Mucosa of descending colon (tissue), 3 donors: ENCODE measurements around the gene ABCA10. TPM values are rescaled to one million over a fixed set of nuclear protein-coding genes. Genes with fewer than 3 reads are reported as not detected.
A peak's percentile ranks its signal among the peaks of the same experiment; 100 is the strongest.

Experiments used
- ATAC-seq: fragments of 200-7000 bp; cut with Tn5 transposase; one replicate; pipeline ENCODE4 v1.9.1; 2020; ENCODE audit warnings: mild to moderate bottlenecking, moderate library complexity
- DNase-seq, 3 donors: peaks; one replicate each; pipeline ENCODE4 v3.0.0-alpha.2; 2020
- H3K36me3 ChIP-seq: fragments of 200-600 bp; one replicate; pipeline ENCODE4 v1.8.0; 2021; ENCODE audit warnings: low read depth, mild to moderate bottlenecking
- H3K4me1 ChIP-seq: fragments of 200-600 bp; one replicate; pipeline ENCODE4 v1.8.0; 2021; ENCODE audit warnings: low read depth, mild to moderate bottlenecking
- H3K4me3 ChIP-seq: fragments of 200-600 bp; one replicate; pipeline ENCODE4 v1.8.0; 2021; ENCODE audit warnings: mild to moderate bottlenecking
- H3K9me3 ChIP-seq: fragments of 200-600 bp; one replicate; pipeline ENCODE4 v1.8.0; 2021; ENCODE audit warnings: mild to moderate bottlenecking
- intact Hi-C, 2 donors: fragments of 100-400 bp; cut with DNase I in 1 of 2; cut with micrococcal nuclease in 1 of 2; formaldehyde crosslinking; loops; one replicate each; pipeline versions ENCODE4 v1.11.0 to v1.11.1; 2022; cut with DNase I, micrococcal nuclease
- total RNA-seq, 3 donors: library from RNA; stranded (reverse); fragmentation: NEBNext Ultra II Directional in 2 of 3; extraction: Animal tissue kit (Norgen Biotek cat#: 25700) in 2 of 3; gene quantifications; one replicate each; pipeline versions ENCODE4 v1.2.1 to v1.2.4, GENCODE V29; 2021 to 2023
- TF ChIP-seq, protein P1 (sequence below): fragments of 200-600 bp; IDR thresholded peaks from one replicate; pipeline ENCODE4 v1.8.0; 2022; ENCODE audit warnings: antibody characterized with exemption, mild to moderate bottlenecking
- donor health status: DM: no; HTN: no; CAD: no; lungs with moderate emphysema.
- donor health status: DM: no; HTN: no; CAD: no.
- donor health status: DM: no; HTN: yes; CAD: no.

ABCA10 gene
- total RNA-seq, 3 donors from 2014 or later, result 3.1 to 14.2 (median 6.1) TPM

DNA sequence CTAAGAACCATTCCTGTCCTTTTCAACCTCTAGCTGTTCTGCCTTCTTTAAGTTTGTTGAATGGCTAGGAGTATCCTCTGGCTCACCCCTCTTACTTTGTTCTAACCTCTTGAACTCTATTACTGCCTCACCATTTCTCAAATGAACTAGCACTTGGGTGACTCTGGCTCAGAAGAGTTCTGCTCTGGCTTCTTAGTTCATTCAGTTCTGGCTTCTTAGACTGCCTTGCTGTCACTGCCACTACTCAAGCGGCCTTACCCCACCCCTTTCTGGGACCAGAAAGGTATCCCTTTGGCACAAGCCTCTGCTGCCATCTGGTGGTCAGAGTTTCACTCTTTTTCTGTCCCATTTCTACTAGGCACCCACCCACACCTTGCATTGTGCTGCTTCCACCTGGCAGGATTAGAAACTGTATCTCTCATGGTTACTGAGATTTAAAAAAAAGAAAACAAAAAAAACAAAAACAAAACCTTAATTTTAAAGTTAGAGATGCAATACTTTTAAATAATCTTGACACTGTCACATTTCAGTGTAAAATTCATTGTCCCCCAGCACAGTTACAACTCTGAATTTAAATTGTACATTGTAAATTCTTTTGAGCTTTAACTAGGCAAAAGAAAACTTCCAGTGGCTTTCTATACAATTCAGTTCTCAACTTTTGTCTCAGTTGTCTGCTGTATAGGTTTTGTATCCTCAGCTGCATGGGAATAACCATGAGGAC lies 6.9 kb upstream of the ABCA10 start:
- peak; percentile 48 to 91 (median 57) for DNase-seq
- ATAC-seq, result peak; percentile 89
- H3K36me3 ChIP-seq, result no peaks in the 10 kb centered on the region
- H3K4me1 ChIP-seq, result no peaks in the 10 kb centered on the region
- intact Hi-C loops, result loop anchor here in 1 of 2 donors (5.0 kb wide), 1 partner anchor 463 kb away; no protein-coding TSS in a partner anchor
- no peak overlapping the region for H3K4me3 ChIP-seq
- TF ChIP-seq, protein P1, sequence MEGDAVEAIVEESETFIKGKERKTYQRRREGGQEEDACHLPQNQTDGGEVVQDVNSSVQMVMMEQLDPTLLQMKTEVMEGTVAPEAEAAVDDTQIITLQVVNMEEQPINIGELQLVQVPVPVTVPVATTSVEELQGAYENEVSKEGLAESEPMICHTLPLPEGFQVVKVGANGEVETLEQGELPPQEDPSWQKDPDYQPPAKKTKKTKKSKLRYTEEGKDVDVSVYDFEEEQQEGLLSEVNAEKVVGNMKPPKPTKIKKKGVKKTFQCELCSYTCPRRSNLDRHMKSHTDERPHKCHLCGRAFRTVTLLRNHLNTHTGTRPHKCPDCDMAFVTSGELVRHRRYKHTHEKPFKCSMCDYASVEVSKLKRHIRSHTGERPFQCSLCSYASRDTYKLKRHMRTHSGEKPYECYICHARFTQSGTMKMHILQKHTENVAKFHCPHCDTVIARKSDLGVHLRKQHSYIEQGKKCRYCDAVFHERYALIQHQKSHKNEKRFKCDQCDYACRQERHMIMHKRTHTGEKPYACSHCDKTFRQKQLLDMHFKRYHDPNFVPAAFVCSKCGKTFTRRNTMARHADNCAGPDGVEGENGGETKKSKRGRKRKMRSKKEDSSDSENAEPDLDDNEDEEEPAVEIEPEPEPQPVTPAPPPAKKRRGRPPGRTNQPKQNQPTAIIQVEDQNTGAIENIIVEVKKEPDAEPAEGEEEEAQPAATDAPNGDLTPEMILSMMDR, result peak; percentile 20
- peaks cover 7% of the 10 kb centered on the region for H3K9me3 ChIP-seq

DNA sequence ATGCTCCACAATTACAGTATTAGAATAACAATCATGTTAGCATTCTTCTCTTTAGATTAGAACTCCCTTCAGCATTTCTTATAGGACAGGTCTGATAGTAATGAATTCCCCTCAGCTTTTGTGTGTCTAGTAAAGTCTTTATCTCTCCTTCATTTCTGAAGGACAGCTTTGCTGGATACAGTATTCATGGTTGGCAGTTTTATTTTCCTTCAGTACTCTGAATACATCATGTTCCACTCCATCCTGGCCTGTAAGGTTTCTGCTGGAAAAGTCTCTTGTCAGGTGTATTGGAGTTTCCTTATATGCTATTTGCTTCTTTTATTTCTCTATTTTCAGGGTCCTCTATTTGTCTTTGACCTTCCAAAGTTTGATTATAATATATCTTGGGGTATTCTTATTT lies 4.0 kb upstream of the ABCA10 start:
- no peaks in the 10 kb centered on the region for H3K36me3 ChIP-seq
- TF ChIP-seq, protein P1, result no peak
- no peak overlapping the region for H3K4me3 ChIP-seq
- H3K9me3 ChIP-seq, result peaks cover 7% of the 10 kb centered on the region
- no peak for DNase-seq
- intact Hi-C loops, result no loop called here
- H3K4me1 ChIP-seq, result no peaks in the 10 kb centered on the region
- no peak for ATAC-seq

DNA sequence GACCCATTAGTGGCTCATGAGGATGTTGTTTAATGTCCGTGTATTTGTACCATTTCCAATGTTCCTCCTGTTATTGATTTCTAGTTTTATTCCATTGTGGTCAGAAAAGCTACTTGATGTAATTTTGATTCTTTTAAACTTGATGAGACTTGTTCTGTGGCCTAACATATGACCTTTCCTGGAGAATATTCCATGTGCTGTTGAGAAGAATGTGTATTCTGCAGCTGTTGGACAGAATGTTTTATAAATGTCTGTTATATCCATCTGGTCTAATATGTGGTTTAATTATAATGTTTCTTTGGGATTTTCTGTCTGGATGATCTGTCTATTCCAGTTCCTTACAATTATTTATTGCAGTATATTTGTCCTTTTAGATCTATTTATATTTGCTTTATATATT lies 2.9 kb upstream of the ABCA10 start:
- intact Hi-C loops, result no loop called here
- Histone ChIP-seq H3K4me1 (no peaks in the 10 kb centered on the region), H3K9me3 (peaks cover 7% of the 10 kb centered on the region), H3K36me3 (no peaks in the 10 kb centered on the region), H3K4me3 (no peak overlapping the region)
- TF ChIP-seq, protein P1, result no peak
- no peak for ATAC-seq
- DNase-seq, result no peak

DNA sequence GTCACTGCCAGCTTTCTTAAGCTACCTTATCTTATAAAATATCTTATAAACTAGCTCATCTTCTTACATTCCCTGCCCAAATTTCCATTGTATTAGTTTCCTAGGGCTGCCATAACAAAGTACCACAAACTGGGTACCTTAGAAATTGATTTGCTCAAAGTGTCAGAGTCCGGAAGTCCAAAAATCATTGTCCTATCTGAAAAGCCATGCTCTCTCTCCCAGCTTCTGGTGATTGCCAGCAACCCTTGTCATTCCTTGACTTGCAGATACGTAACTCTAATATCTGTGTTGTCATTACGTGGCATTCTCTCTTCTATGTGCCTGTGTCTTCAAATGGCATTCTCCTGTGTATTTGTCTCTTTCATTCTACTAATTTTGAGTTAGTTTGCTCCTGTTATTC lies 2.3 kb upstream of the ABCA10 start:
- ATAC-seq, result no peak
- intact Hi-C loops, result no loop called here
- no peak for DNase-seq
- Histone ChIP-seq H3K4me1 (no peaks in the 10 kb centered on the region), H3K4me3 (no peak overlapping the region), H3K9me3 (peaks cover 7% of the 10 kb centered on the region), H3K36me3 (no peaks in the 10 kb centered on the region)
- TF ChIP-seq, protein P1, result no peak

DNA sequence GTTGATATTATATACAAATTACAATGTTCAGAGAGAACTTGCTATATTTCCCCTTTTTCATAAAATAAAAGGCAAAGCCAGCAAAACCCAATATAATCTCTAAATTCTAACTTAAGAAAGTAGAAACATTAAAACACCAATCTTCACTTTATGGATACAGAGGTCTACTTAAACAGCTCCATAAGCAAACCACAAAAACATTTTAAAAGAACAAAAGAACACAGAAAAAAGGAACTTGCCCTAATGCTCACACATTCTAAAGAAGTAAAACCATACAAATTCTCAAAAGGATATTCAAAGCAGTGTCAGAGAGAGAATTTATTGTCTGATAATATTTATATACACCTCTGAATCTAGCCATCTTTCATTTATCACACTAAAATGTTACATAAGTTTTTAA lies 606 bp downstream of the ABCA10 start:
- Histone ChIP-seq H3K4me1 (no peaks in the 10 kb centered on the region), H3K9me3 (peaks cover 7% of the 10 kb centered on the region), H3K36me3 (no peaks in the 10 kb centered on the region), H3K4me3 (no peak overlapping the region)
- DNase-seq, result no peak
- intact Hi-C loops, result no loop called here
- no peak for ATAC-seq
- TF ChIP-seq, protein P1, result no peak

DNA sequence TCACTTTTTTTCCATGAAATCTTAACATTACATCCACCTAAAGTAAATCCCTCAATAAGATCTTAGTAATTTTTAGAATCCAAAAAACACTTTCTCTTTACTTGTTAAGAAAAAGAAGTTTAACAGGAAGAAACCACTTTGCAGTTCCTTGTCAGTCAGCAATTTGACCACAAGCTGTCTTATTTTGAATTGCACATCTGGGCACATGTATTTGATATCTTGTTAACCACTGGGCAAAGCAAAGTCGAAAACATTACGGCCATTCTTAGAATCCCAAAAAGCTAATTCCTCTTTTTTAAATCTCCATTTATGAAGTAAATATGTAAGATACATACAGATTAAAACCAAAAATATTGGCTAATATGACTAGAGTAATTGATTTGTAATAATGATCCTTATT lies 1.1 kb downstream of the ABCA10 start:
- TF ChIP-seq, protein P1, result no peak
- peaks cover 3% of the 10 kb centered on the region for H3K9me3 ChIP-seq
- no peak for DNase-seq
- intact Hi-C loops, result no loop called here
- no peaks in the 10 kb centered on the region for H3K36me3 ChIP-seq
- no peaks in the 10 kb centered on the region for H3K4me1 ChIP-seq
- no peak for ATAC-seq
- H3K4me3 ChIP-seq, result no peak overlapping the region
